GM18499 (cell line): Measurements from ENCODE around the gene SEC14L1.
"Not testable (repeated sequence)": the region's sequence is repeated elsewhere in the genome, so short reads cannot be mapped to it uniquely, and the experiment has no call there.

Experiments used
- ATAC-seq: cut with Tn5 transposase; IDR thresholded peaks from one replicate; pipeline ENCODE4 v1.9.1; 2021; ENCODE audit warnings: moderate number of reproducible peaks; ENCODE audit not compliant: insufficient read depth, unreplicated experiment

The SEC14L1 gene

DNA sequence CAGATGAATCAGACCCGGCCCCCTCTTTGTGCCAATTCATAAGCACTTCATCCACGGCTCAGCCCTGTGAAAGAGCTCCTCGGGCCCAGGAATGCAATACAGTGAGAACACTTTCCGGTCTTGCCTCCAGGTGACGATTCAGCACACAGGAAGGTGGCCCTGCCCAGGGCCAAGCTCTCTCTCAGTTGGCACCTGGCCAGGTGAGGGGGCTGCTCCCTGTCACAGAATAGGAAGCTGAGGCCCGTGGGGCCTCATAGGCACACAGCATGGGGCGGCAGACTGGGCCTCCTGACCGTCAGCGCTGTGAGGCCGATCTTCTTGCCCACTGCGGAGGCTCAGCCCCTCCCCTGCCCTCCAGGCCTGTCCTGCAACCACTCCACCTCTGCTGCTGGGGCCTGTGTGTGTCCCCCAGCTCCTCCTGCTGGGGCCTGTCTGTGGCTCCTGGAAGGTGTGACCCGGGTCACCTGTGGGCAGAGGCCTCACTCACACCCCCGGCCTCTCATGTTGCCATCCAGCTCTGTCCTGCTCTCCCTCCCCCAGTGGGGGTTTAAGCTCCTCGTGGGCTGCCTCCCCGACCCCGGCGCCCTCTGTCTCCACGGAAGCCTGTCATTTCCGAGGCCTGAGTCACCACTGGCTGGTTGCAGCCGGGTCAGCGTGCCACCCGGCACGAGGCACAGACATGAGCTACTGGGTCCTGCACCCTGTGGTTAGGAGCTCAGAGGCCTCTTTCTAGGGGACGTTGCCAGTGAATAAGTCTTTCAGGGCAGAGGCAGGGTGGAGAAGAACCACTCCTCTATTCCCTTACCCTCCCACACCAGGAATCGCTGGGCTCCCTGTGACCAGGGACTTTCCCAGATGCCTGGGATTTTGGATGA, 114.4 kb downstream of the SEC14L1 start:
- no peak for ATAC-seq

DNA sequence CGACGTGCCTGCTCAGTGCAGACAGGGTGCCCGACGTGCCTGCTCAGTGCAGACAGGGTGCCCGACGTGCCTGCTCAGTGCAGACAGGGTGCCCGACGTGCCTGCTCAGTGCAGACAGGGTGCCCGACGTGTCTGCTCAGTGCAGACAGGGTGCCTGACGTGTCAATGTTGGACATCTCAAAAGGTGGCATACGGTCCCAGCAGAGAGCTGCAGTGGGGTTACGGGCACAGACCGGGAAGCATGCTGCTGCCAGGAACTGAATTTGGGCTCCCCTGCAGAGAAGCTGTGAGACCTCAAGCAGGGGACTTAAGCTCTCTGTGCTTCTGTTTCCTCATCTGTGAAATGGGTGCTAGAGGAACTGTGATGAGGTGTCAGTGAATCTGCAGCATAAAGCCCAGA, 115.2 kb downstream of the SEC14L1 start:
- not testable (repeated sequence) for ATAC-seq

DNA sequence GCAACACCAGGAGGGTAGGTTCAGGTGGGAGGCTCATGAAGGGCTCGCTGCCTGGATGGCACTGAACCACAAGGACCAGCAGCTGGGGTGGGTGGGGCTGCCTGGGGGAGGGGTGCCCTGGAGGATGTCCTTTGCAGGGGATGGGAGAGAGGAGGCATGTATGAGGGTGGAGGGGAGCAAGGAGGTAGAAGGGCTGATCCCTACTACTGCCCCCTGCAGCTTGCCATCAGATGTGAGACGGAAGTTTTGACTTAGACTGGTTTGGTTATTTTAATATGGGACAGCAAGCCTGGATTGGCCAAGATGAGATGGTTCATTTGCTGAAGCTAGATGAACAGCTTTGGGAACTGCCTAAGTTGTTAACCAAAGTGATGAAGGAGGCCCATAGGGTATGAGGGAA, 115.9 kb downstream of the SEC14L1 start:
- ATAC-seq = no peak

DNA sequence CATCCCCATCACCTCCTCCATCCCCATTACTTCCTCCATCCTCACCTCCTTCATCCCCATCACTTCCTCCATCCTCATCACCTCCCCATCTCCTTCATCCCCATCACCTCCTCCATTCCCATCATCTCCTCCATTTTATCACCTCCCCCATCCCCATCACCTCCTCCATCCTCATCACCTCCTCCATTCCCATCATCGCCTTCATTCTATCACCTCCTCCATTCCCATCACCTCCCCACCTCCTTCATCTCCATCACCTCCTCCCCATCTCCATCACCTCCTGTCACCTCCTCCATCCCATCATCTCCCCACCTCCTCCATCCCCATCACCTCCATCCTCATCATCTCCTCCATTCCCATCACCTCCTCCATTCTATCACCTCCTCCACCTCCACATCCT, 116.4 kb downstream of the SEC14L1 start:
- ATAC-seq = no peak

DNA sequence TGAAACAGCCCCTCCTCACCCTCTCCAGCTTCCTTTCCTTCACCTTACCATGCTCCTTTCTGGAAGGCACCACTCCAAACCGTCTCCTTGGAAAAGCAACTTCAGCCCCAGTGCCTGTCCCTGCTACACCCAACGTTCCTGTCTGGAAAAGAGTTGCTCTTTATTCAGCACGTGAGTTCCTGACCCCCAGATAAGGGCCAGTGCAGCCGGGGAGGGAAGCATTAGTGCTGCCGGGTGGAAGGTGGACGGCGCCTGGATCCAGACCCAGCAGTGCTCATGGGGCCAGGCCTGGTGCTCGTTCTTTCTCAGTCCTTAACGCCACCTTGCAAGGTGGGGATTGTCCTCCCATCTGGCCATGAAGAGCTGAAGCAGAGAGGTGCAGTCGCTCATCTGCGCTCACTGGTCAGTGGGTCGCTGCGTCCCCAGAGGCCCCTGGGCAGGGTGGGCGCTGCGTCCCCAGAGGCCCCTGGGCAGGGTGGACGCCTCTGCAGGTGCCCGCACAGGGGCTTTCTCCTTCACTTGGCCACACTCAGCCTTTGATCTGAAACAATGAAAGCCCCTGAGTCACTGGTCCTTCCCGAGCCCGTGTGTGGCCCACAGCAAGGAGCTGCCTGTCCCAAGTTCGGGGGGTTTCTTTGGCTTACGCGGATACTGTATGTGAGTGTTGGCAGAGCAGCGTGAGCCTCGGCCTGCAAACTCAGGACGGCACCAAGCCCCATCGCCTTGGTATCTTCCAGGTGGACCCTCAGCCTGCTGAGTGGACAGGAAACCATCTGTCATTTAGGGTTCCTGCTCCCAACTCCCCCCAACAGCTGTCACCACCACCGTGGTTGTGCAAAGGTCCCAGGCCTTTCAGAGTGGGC, 117.1 kb downstream of the SEC14L1 start:
- ATAC-seq = no peak

DNA sequence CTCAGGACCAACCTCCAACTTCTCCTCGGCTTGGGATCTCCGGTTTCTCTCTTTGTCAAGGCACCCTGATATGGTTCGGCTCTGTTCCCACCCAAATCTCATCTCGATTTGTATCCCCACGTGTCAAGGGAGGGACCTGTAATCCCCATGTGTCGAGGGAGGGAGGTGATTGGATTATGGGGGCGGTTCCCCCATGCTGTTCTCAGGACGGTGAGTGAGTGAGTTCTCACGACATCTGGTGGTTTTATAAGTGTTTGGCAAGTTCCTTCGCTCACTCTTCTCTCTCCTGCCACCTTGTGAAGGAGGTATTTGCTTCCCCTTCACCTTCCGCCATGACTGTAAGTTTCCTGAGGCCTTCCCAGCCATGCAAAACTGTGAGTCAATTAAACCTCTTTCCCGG, 117.9 kb downstream of the SEC14L1 start:
- ATAC-seq = no peak

DNA sequence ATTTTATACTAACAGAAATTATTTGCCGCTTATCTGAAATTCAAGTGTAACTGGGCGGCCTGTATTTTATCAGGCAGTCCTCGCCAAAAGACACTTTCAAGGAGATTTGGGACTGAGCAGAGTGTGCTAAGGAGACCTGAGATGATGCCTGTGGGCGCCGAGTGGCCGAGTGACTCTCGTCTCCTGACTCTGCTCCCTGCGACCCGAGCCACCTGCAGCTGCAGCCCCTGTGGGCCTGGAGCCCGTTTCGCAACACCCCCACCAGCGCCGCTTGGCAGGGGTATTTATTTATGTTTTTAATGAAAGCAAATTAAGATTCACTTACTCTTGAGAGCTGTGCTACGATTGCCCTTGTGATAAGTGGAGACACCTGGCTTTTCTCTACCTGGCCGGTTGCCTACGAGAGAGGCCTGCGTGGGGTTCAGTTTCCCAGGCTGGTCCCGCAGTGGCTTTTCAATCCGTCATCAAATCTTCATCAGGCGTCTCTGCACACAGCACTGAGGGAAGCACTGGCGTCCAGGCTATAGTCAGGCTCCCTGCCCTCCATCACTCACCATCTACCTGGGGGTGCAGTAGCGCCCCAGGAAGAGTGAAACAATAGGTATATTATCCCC, 124.0 kb downstream of the SEC14L1 start:
- ATAC-seq = no peak

DNA sequence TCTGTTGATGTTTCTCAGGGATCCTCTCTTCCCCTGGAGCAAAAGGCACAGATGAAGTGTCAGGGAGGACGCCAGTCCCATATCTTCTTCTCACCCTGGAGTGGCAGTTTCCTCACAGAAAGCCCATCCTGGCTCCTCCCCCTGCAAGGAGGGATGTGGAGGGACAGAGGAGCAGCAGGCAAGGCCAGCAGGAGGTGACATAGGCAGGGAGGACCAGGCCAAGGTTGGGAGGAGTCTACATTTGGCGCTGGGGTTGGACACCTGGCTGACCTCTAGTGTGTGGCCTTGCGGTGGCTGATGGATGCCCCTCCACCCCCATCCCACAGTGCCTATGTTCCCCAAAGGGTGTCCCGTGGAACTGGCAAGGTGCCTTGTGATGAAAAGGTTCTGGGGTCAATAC, 125.4 kb downstream of the SEC14L1 start:
- ATAC-seq = no peak
